WERI-Rb-1 (cell line): ENCODE results near the gene ARHGEF26.

Experiments used
- DNase-seq: peaks from one replicate; pipeline ENCODE4 v3.0.0-alpha.2; 2020
- H3K27ac ChIP-seq: fragments of 250-450 bp; sonication (Bioruptor Pico); 2 replicates; pipeline ENCODE4 v1.5.1; 2020; ENCODE audit warnings: mild to moderate bottlenecking, moderate library complexity
- H3K27me3 ChIP-seq: fragments of 250-450 bp; sonication (Bioruptor Pico); 2 replicates; pipeline ENCODE4 v1.5.1; 2021; ENCODE audit warnings: mild to moderate bottlenecking, low read depth, moderate library complexity; ENCODE audit not compliant: insufficient read depth, severe bottlenecking
- H3K36me3 ChIP-seq: fragments of 250-450 bp; sonication (Bioruptor Pico); 2 replicates; pipeline ENCODE4 v1.5.1; 2020; ENCODE audit warnings: mild to moderate bottlenecking, moderate library complexity
- H3K4me3 ChIP-seq: 2 replicates; pipeline ENCODE4 v1.5.1; 2011; ENCODE audit warnings: low read depth, mild to moderate bottlenecking, control low read depth, low read length
- H3K9me3 ChIP-seq: fragments of 250-450 bp; sonication (Bioruptor Pico); 2 replicates; pipeline ENCODE4 v1.5.1; 2021; ENCODE audit warnings: mild to moderate bottlenecking, moderate library complexity; ENCODE audit not compliant: severe bottlenecking
- TF ChIP-seq, protein P1 (sequence below): IDR thresholded peaks from 2 replicates; pipeline ENCODE4 v1.5.1; 2011; ENCODE audit warnings: low read depth, mild to moderate bottlenecking, control low read depth, inconsistent platforms, low read length

ARHGEF26 gene

DNA sequence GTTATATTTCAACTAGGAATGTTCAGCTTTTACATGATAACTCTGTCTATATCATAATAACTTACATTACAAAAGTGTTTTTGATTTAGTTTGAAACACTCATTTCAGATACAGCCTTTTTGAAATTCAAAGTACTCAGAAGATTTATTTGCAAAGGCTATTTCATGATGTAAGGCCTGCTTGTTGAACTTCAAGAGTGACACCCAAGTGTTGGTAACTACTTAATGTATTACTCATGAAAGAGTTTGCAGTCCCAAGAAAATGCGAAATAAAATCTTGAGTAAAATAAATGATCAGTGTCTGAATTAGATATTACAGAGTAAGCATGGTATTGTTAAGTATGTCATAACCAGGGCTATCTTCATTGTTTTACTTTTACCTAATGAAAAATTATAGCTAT is 35.3 kb downstream of the ARHGEF26 start:
- H3K36me3 ChIP-seq = 0 out of 2 replicates have a peak, but pooled peaks cover 2% of the 10 kb centered on the region
- no peaks in the 10 kb centered on the region for H3K9me3 ChIP-seq
- H3K27me3 ChIP-seq = no peaks in the 10 kb centered on the region
- TF ChIP-seq, protein P1, sequence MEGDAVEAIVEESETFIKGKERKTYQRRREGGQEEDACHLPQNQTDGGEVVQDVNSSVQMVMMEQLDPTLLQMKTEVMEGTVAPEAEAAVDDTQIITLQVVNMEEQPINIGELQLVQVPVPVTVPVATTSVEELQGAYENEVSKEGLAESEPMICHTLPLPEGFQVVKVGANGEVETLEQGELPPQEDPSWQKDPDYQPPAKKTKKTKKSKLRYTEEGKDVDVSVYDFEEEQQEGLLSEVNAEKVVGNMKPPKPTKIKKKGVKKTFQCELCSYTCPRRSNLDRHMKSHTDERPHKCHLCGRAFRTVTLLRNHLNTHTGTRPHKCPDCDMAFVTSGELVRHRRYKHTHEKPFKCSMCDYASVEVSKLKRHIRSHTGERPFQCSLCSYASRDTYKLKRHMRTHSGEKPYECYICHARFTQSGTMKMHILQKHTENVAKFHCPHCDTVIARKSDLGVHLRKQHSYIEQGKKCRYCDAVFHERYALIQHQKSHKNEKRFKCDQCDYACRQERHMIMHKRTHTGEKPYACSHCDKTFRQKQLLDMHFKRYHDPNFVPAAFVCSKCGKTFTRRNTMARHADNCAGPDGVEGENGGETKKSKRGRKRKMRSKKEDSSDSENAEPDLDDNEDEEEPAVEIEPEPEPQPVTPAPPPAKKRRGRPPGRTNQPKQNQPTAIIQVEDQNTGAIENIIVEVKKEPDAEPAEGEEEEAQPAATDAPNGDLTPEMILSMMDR = no peak
- H3K27ac ChIP-seq = no peak overlapping the region
- no peak for DNase-seq
- no peak overlapping the region for H3K4me3 ChIP-seq

DNA sequence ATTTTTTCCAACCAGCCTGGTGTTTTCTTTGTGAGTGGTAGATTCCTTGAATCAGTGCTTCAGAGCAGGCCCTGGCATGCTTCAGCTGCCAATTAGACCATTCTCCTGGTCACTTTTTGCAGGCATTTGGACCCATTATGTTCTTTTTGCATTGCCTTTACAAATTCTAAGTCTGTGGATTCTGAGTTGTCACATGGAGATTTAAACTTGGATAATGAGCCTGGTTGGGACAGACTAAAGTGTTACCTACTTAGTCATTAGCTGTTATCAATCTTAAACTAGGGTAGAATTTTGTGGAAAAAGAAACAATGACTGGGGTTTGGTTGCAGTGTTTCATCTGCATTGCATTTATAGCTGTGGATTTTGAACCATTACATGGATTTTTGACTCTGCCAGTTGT is 40.6 kb downstream of the ARHGEF26 start:
- Histone ChIP-seq H3K27ac (no peak overlapping the region), H3K4me3 (no peak overlapping the region), H3K9me3 (no peaks in the 10 kb centered on the region), H3K27me3 (no peaks in the 10 kb centered on the region), H3K36me3 (no peaks in the 10 kb centered on the region)
- TF ChIP-seq, protein P1 = no peak
- DNase-seq = no peak

DNA sequence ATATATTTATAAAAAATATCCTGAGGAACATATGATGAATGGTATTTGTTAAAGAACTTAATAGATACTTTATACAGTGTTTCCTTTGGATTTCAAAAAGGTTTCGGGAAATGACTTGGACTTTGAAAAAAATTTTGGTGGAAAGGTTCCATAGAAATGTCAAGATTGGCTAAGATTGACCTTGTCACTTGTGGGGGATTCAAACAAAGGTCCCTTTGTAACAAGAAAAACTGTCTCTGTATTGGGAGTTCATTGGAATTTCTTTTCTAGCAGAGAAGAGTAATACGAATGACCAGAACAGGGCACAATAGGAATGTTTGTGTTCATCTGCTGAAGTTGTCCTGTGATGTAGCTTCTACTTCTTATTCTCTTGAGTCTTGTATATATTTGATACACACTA is 43.2 kb downstream of the ARHGEF26 start:
- TF ChIP-seq, protein P1 = no peak
- no peak overlapping the region for H3K4me3 ChIP-seq
- no peaks in the 10 kb centered on the region for H3K36me3 ChIP-seq
- no peaks in the 10 kb centered on the region for H3K27me3 ChIP-seq
- no peaks in the 10 kb centered on the region for H3K9me3 ChIP-seq
- H3K27ac ChIP-seq = no peak overlapping the region
- DNase-seq = no peak

DNA sequence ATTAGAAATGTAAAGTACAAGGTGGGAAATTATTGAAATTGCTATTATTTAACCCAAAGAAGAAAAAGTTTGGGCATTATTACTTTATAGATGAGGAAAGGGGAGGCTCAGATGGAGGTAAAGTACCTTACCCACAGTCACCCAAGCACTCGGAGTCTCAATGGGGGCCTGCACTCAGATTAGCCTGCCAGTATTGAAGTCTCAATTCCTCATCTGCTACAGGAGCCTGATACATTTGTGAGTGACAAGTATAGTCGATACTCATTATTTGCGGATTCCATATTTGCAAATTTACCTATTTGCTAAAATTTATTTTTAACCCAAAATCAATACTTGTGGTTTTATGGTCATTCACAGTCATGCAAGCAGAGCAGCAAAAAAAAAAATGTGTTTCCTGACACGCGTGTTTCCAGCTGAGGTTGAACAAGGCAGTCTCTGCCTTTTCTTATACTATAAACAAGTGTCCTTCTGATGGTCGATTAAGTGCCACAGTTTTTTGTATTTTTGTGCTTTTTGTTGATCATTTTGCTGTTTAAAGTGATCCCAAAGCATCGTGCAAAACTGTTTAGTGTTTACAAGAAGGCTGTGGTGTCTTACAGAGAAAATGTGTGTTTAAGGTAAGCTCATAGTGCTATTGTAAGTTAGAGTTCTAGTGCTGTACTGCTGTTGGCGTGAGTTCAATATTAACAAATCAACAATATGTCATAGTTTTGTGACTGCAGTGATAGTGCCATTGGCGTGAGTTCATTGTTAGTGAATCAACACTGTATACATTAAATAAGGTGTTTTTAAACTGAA is 48.0 kb downstream of the ARHGEF26 start:
- no peak for DNase-seq
- no peak overlapping the region for H3K4me3 ChIP-seq
- TF ChIP-seq, protein P1 = no peak
- H3K27ac ChIP-seq = no peak overlapping the region
- H3K9me3 ChIP-seq = no peaks in the 10 kb centered on the region
- no peaks in the 10 kb centered on the region for H3K36me3 ChIP-seq
- H3K27me3 ChIP-seq = no peaks in the 10 kb centered on the region

DNA sequence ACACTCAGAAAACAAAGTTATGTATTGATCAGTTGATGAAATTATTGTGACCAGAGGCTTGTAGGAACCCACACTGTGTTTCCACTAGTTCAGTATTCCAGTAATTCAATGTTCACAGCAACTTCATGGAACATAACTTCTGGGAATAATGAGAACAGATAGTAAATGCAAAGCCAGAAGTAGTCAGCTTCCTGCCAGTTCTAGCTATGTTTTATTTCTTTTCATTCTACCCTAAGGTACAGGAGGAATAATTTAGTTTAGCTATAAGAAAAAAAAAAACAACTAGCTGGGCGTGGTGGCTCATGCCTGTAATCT is 48.6 kb downstream of the ARHGEF26 start:
- no peak overlapping the region for H3K27ac ChIP-seq
- H3K4me3 ChIP-seq = no peak overlapping the region
- TF ChIP-seq, protein P1 = no peak
- H3K9me3 ChIP-seq = no peaks in the 10 kb centered on the region
- no peak for DNase-seq
- H3K27me3 ChIP-seq = no peaks in the 10 kb centered on the region
- H3K36me3 ChIP-seq = no peaks in the 10 kb centered on the region

DNA sequence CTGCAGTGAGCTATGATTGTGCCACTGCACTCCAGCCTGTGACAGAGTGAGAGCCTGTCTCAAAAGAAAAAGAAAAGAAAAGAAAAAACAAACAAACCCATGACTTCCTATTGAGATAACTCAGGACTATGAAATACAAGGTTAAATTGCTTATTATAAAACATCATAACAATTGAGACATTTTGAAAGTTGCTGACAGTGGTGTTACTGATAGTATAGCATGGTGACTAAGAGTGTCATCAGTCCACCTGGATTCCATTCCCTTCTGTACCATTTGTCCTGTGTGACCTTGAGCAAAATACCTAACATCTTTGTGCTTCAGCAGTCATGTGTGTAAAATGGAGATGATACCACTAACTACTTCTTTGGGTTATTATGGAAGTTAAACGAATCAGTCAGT is 49.1 kb downstream of the ARHGEF26 start:
- Histone ChIP-seq H3K36me3 (no peaks in the 10 kb centered on the region), H3K27ac (no peak overlapping the region), H3K9me3 (no peaks in the 10 kb centered on the region), H3K27me3 (no peaks in the 10 kb centered on the region), H3K4me3 (no peak overlapping the region)
- no peak for DNase-seq
- TF ChIP-seq, protein P1 = no peak
